C4-2B (cell line): ENCODE results near the gene ADA.

ENCODE experiments used
- ZFX ChIP-seq: fragments of 450-650 bp; IDR thresholded peaks from 2 replicates; pipeline ENCODE4 v1.6.1; 2017
- TF ChIP-seq, protein P1 (sequence below): fragments of 450-650 bp; conservative IDR thresholded peaks from 2 replicates; pipeline ENCODE4 v1.5.1; 2017; ENCODE audit warnings: mild to moderate bottlenecking

GRCh38 chr20:44574372-44574771 is 77.1 kb downstream of the ADA start:
- TF ChIP-seq, protein P1, sequence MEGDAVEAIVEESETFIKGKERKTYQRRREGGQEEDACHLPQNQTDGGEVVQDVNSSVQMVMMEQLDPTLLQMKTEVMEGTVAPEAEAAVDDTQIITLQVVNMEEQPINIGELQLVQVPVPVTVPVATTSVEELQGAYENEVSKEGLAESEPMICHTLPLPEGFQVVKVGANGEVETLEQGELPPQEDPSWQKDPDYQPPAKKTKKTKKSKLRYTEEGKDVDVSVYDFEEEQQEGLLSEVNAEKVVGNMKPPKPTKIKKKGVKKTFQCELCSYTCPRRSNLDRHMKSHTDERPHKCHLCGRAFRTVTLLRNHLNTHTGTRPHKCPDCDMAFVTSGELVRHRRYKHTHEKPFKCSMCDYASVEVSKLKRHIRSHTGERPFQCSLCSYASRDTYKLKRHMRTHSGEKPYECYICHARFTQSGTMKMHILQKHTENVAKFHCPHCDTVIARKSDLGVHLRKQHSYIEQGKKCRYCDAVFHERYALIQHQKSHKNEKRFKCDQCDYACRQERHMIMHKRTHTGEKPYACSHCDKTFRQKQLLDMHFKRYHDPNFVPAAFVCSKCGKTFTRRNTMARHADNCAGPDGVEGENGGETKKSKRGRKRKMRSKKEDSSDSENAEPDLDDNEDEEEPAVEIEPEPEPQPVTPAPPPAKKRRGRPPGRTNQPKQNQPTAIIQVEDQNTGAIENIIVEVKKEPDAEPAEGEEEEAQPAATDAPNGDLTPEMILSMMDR = no peak
- TF ChIP-seq ZFX = no peak
